HepG2 (cell line): ENCODE results near the gene ZNF212. TPM values are rescaled to one million over a fixed set of nuclear protein-coding genes. Genes with fewer than 3 reads are reported as not detected.

Experiments used
- AHDC1 ChIP-seq: sonication (generic); formaldehyde crosslinking; IDR thresholded peaks from 2 replicates; pipeline ENCODE4 v1.5.1; 2020; ENCODE audit warnings: mild to moderate bottlenecking, missing genetic modification reagents, borderline replicate concordance
- DNMT3B ChIP-seq: conservative IDR thresholded peaks from 2 replicates; pipeline ENCODE4 v1.6.1; 2016; ENCODE audit warnings: missing biosample characterization, control low read depth
- ELF4 ChIP-seq: sonication (generic); formaldehyde crosslinking; IDR thresholded peaks from 2 replicates; pipeline ENCODE4 v1.5.0; 2020; ENCODE audit warnings: missing genetic modification reagents, mild to moderate bottlenecking, moderate library complexity, borderline replicate concordance
- ETV6 ChIP-seq: sonication (generic); formaldehyde crosslinking; conservative IDR thresholded peaks from 2 replicates; pipeline ENCODE4 v1.4.0; 2020; ENCODE audit warnings: missing genetic modification reagents
- HMGXB3 ChIP-seq: sonication (generic); formaldehyde crosslinking; IDR thresholded peaks from 2 replicates; pipeline ENCODE4 v1.4.0; 2020; ENCODE audit warnings: missing genetic modification reagents, borderline replicate concordance
- KAT2B ChIP-seq: fragments of 150-350 bp; IDR thresholded peaks from 2 replicates; pipeline ENCODE4 v1.6.1; 2014; ENCODE audit warnings: low read depth, low read length, borderline replicate concordance
- MXD3 ChIP-seq: IDR thresholded peaks from 2 replicates; pipeline ENCODE4 v1.6.1; 2016; ENCODE audit warnings: mild to moderate bottlenecking, missing biosample characterization, missing genetic modification reagents
- NFKB2 ChIP-seq: sonication (generic); formaldehyde crosslinking; IDR thresholded peaks from 2 replicates; pipeline ENCODE4 v1.4.0; 2020; ENCODE audit warnings: missing genetic modification reagents, borderline replicate concordance
- NONO ChIP-seq, 2 experiments: fragments of 450-650 bp in 1 of 2; sonication (generic) in 1 of 2; formaldehyde crosslinking in 1 of 2; IDR thresholded peaks in 1 of 2; conservative IDR thresholded peaks in 1 of 2; 2 replicates each; pipeline versions ENCODE4 v1.6.1 to v1.8.0; 2017 to 2022; ENCODE audit warnings: mild to moderate bottlenecking in 1 of 2, missing genetic modification reagents in 1 of 2, moderate library complexity in 1 of 2
- RFX5 ChIP-seq: IDR thresholded peaks from 2 replicates; pipeline ENCODE4 v1.6.1; 2011; ENCODE audit warnings: low read depth, low read length, improper control_type of control experiment
- SATB2 ChIP-seq: sonication (generic); formaldehyde crosslinking; IDR thresholded peaks from 2 replicates; pipeline ENCODE4 v1.5.0; 2020; ENCODE audit warnings: missing genetic modification reagents
- TP53 ChIP-seq: sonication (generic); formaldehyde crosslinking; conservative IDR thresholded peaks from 2 replicates; pipeline ENCODE4 v1.4.0; 2020; ENCODE audit warnings: missing genetic modification reagents
- ZNF432 ChIP-seq: sonication (generic); formaldehyde crosslinking; IDR thresholded peaks from 2 replicates; pipeline ENCODE4 v1.5.0; 2020; ENCODE audit warnings: missing genetic modification reagents, mild to moderate bottlenecking, borderline replicate concordance
- ZNF556 ChIP-seq: sonication (generic); formaldehyde crosslinking; IDR thresholded peaks from 2 replicates; pipeline ENCODE4 v1.4.0; 2020; ENCODE audit warnings: mild to moderate bottlenecking, missing genetic modification reagents, borderline replicate concordance
- ZNF563 ChIP-seq: sonication (generic); formaldehyde crosslinking; IDR thresholded peaks from 2 replicates; pipeline ENCODE4 v1.8.0; 2022; ENCODE audit warnings: mild to moderate bottlenecking, moderate library complexity, missing genetic modification reagents
- ZNF614 ChIP-seq: IDR thresholded peaks from 2 replicates; pipeline ENCODE4 v1.6.1; 2018; ENCODE audit warnings: missing biosample characterization, missing genetic modification reagents, inconsistent platforms, borderline replicate concordance
- polyA plus RNA-seq, 8 experiments: library from polyadenylated mRNA; depleted of rRNA in 3 of 8; stranded (reverse) in 7 of 8; unstranded in 1 of 8; fragments of >200 nt; fragmentation: Illumina TruSeq in 4 of 8; extraction: Trizol in 4 of 8; gene quantifications; 2 replicates each; pipeline versions ENCODE4 v1.2.1 to v1.2.3, GENCODE V29; 2011 to 2016; ENCODE audit warnings: low read depth in 4 of 8, missing spikeins in 1 of 8, mixed read lengths in 1 of 8; ENCODE audit not compliant: insufficient read depth in 1 of 8
- total RNA-seq, 5 experiments: library from RNA; depleted of rRNA; stranded (reverse); fragments of >200 nt; fragmentation: Illumina TruSeq; extraction: Trizol; gene quantifications; 2 replicates each; pipeline ENCODE4 v1.2.3, GENCODE V29; 2016; ENCODE audit warnings: low read depth in 1 of 5

The ZNF212 gene
- total and polyA plus RNA-seq, 2 of the 13 experiments (the other 11 are each of a cell fraction or from before 2014, with no cell fraction given) = 2.6 to 3.8 TPM

- TF ChIP-seq AHDC1 (CRISPR knock-in tag) = peak; percentile 21; the same call in 1 of the 2 replicates
- no peak for TF ChIP-seq KAT2B
- no peak for TF ChIP-seq DNMT3B
- TF ChIP-seq ZNF556 (CRISPR knock-in tag) = no peak; the same call in 1 of the 2 replicates
- 0 out of 2 replicates have a peak, but pooled peaks have one; percentile 23 for TF ChIP-seq ZNF614
- peak; percentile 98 for TF ChIP-seq ZNF563 (CRISPR knock-in tag)
- TF ChIP-seq MXD3 (CRISPR knock-in tag) = peak; percentile 87; the same call in 1 of the 2 replicates
- TF ChIP-seq HMGXB3 (CRISPR knock-in tag) = peak; percentile 59
- no peak for TF ChIP-seq ETV6 (CRISPR knock-in tag)
- TF ChIP-seq ZNF432 (CRISPR knock-in tag) = peak; percentile 79; the same call in 1 of the 2 replicates
- 0 out of 2 replicates have a peak, but pooled peaks have one; percentile 46 for TF ChIP-seq TP53 (CRISPR knock-in tag)
- 0 out of 2 replicates have a peak, but pooled peaks have one; percentile 75 for TF ChIP-seq SATB2 (CRISPR knock-in tag)
- no peak for TF ChIP-seq RFX5
- peak; percentile 90; the same call in 1 of the 2 replicates for TF ChIP-seq NFKB2 (CRISPR knock-in tag)
- no peak for TF ChIP-seq NONO (IDR thresholded peaks at IDR 0.05)
- peak; percentile 59; the same call in 1 of the 2 replicates for TF ChIP-seq NONO (CRISPR knock-in tag; conservative IDR thresholded peaks at IDR 0.05)
- no peak for TF ChIP-seq ELF4 (CRISPR knock-in tag)
Observed at GRCh38 chr7:149261829-149262617, 22.6 kb downstream of the ZNF212 start, which contains the start of gene ZNF783 (continued).
